Measurements from ENCODE around the gene LARP4B. TPM values are rescaled to one million over a fixed set of nuclear protein-coding genes. Genes with fewer than 3 reads are reported as not detected.

LARP4B gene
- polyA plus RNA-seq, 1 experiment, result 33.5 TPM

DNA sequence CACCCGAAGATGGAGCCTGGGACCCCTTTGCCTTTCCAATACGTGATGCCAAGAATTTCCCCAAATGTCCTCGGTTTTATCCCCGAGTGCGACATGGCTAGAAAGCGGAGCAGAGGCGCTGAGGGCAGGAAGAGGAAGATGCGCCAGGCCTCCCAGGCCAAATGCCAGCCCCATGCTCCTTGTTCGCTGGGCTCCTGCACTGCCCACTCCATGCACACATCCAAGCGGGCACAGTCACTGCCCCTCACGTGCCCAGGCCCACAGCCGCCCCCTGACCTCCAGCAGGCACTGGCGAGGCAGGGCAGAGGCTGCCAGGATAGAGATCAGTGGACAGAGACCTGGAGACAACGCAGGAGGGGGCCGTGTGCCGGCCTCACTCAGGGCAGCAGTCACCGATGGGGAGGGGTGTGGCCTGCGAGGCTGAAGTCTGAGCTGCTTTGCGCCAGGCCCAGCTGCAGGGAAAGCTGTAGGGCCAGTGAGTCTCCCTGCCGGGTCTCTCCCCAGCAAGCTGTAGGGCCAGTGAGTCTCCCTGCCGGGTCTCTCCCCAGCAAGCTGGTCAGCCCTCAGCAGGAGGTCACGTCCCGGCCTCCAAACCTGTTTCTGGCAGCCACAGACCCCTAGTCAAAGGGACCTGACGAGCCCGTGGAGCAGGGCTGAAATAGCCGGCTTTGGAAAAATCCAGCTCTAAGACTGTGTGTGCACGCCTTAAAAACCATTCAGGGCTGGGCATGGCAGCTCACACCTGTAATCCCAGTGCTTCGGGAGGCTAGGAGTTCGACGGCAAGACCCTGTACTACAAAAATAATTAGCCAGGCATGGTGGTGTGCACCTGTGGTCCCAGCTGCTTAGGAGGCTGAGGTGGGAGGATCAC lies 141.4 kb downstream of the LARP4B start:
- no peak overlapping the region for H3K27ac ChIP-seq (ENCODE audit: low read depth, low read length)
- no peak for DNase-seq (ENCODE audit: low read depth, low spot score)
- ChIA-PET CTCF (interaction anchor here (0.6 to 1.3 kb wide), 7 partner anchors 100 to 608 kb away, joined by 3 to 5 read pairs (median 3); partner anchors contain the start of gene DIP2C), POLR2A (no interaction called here)
- H3K4me3 ChIP-seq (ENCODE audit: low read depth, low read length), result no peak overlapping the region
- peaks cover 3% of the 10 kb centered on the region; the same call in 1 of the 2 replicates for H3K9me3 ChIP-seq (ENCODE audit: control insufficient read depth, insufficient read depth, low read length)
- H3K27me3 ChIP-seq (ENCODE audit: control insufficient read depth, insufficient read depth, low read length), result no peaks in the 10 kb centered on the region
- TF ChIP-seq, protein P1, sequence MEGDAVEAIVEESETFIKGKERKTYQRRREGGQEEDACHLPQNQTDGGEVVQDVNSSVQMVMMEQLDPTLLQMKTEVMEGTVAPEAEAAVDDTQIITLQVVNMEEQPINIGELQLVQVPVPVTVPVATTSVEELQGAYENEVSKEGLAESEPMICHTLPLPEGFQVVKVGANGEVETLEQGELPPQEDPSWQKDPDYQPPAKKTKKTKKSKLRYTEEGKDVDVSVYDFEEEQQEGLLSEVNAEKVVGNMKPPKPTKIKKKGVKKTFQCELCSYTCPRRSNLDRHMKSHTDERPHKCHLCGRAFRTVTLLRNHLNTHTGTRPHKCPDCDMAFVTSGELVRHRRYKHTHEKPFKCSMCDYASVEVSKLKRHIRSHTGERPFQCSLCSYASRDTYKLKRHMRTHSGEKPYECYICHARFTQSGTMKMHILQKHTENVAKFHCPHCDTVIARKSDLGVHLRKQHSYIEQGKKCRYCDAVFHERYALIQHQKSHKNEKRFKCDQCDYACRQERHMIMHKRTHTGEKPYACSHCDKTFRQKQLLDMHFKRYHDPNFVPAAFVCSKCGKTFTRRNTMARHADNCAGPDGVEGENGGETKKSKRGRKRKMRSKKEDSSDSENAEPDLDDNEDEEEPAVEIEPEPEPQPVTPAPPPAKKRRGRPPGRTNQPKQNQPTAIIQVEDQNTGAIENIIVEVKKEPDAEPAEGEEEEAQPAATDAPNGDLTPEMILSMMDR (IDR thresholded peaks at IDR 0.05; ENCODE audit: low read depth, low read length), result no peak

DNA sequence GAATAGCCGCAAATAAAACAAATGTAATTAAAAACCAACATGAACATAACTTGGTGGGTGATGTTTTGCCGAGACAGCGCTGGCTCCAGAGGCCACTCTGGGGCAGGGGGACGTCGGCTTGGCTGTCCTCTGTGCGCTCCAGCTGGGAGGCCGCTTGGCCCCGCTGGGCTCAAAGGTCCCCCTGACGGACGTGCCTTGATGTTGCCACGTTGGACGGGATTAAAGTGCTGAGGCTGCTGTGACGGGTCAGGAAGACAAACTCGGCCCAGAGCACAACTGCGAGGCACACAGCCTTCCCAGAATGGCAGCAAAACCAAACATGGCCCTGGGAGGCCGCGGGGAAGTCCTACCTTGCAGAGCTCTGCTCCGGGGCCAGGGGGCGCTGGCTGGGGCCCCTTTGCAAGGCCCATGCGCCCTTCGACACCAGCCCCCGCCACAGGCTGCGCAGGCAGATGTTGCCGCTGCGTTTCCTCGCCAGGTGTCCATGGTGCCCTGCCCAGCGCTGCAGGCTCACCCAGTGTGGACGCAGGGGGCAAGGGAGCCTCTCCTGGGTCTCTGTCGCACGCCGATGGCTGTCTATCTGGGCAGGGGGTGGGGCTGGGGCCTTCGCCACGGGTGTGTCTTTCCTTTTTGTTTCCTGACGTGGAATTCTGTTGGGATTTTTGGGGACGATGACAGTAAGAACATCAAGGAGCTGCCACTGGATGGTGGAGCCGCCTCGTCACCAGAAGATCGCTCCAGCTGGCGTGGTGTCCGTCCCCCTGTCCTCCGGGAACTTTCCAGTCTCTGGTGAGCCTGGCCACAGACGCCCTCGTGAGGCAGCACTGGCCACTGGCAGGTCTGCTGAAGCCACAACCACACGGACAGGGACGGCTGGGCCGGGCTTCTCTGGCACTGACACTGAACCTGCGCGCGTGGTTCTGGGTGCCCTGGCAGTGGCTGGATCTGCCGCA lies 142.4 kb downstream of the LARP4B start:
- peak overlapping the region; percentile 11 for H3K27ac ChIP-seq (ENCODE audit: low read depth, low read length)
- TF ChIP-seq, protein P1 (IDR thresholded peaks at IDR 0.05; ENCODE audit: low read depth, low read length), result peak; percentile 75
- H3K4me3 ChIP-seq (ENCODE audit: low read depth, low read length), result peak overlapping the region; percentile 36; the same call in 1 of the 2 replicates
- peak; percentile 20 for DNase-seq (ENCODE audit: low read depth, low spot score)
- peaks cover 3% of the 10 kb centered on the region; the same call in 1 of the 2 replicates for H3K9me3 ChIP-seq (ENCODE audit: control insufficient read depth, insufficient read depth, low read length)
- ChIA-PET CTCF (interaction anchor here (0.6 to 1.6 kb wide), 7 partner anchors 24 to 607 kb away, joined by 3 to 9 read pairs (median 4); partner anchors contain the start of gene DIP2C), POLR2A (no interaction called here)
- no peaks in the 10 kb centered on the region for H3K27me3 ChIP-seq (ENCODE audit: control insufficient read depth, insufficient read depth, low read length)

DNA sequence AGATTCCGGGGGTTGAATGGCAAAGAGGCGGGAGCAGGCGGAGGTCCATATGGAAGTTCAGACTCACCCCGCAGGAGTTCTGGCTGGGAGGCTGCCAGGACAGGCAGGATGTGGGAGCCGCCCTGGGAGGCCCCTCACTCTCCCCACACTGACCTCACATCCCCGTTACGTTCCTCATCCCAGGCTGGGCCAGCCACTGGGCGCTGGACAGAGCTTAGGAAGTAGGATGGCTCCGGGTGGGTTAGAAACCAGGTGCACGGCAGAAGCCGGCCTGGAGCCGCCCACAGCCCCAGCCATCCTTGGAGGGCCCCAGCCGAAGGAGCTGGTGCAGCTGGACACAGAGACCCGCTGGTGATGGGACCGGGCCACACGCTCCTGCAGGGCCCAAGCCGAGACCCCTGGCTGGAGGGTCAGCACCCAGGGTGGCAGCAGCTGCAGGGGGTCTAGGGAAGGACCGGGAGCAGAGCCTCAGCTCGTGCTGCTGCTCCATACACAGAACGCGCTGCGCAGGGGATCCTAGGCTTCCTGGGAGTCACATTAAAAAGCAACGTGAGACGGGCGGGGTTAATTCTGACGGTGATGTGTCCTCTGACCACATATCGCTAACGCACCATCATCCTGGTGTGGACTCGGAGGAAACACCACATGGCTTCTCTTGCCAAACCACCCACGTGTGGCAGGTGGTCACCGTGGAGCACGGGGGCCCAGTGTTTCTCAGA lies 143.4 kb downstream of the LARP4B start:
- no peak overlapping the region for H3K27ac ChIP-seq (ENCODE audit: low read depth, low read length)
- TF ChIP-seq, protein P1 (IDR thresholded peaks at IDR 0.05; ENCODE audit: low read depth, low read length), result no peak
- CTCF ChIA-PET, result interaction anchor here (1.0 to 1.6 kb wide), 2 partner anchors 25 to 276 kb away, joined by 4 to 9 read pairs; no protein-coding TSS in a partner anchor

DNA sequence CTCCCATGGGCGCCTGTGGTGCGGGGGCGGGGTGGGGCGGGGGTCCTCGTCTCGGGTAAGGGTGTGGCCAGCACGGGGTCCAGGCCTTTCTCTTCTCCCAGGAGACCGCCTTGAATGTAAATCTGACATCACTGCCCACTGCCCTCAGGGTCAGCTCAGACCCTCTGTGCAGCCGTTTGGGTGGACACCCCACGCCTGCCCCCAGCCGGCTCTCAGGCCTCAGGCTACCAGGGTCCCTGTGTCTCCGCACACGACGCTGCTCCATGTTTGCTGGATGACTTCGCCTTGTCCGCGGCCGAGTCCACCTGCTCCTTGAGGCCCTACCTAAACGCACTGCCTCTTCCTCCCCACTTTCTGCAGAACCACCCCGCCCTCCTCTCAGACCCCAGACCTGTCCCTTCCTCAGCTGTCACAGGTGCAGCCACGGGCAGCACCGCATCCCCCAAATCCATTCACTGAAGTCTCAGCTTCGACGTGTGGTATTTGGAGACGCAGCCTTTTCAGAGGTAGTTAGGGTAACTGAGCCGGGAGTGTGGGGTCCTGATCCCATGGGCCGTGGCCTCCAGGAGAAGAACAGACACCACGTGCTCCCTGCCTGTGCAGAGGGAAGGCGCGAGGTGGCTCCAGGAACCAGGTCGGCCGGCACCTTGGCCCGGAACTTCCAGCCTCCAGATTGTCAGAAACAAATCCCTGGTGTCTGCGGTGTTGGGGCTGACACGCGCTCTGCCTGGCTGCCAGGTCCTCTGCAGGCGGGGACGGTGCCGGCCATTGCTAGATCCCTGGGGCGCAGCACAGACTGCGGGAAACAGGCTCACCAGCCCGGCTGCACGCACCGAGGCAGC lies 144.7 kb downstream of the LARP4B start:
- no peak for DNase-seq (ENCODE audit: low read depth, low spot score)
- H3K9me3 ChIP-seq (ENCODE audit: control insufficient read depth, insufficient read depth, low read length), result peaks cover 3% of the 10 kb centered on the region; the same call in 1 of the 2 replicates
- H3K27ac ChIP-seq (ENCODE audit: low read depth, low read length), result no peak overlapping the region
- CTCF ChIA-PET, result interaction anchor here (1.2 kb wide), 1 partner anchor 276 kb away, joined by 5 read pairs; no protein-coding TSS in a partner anchor
- no peaks in the 10 kb centered on the region for H3K27me3 ChIP-seq (ENCODE audit: control insufficient read depth, insufficient read depth, low read length)
- H3K4me3 ChIP-seq (ENCODE audit: low read depth, low read length), result no peak overlapping the region
- TF ChIP-seq, protein P1 (IDR thresholded peaks at IDR 0.05; ENCODE audit: low read depth, low read length), result no peak
- POLR2A ChIA-PET, result no interaction called here

More for the DNA sequence above, 143.4 kb downstream of the LARP4B start:
- Histone ChIP-seq H3K4me3 (ENCODE audit: low read depth, low read length) (no peak overlapping the region), H3K27me3 (ENCODE audit: control insufficient read depth, insufficient read depth, low read length) (no peaks in the 10 kb centered on the region), H3K9me3 (ENCODE audit: control insufficient read depth, insufficient read depth, low read length) (peaks cover 3% of the 10 kb centered on the region; the same call in 1 of the 2 replicates)
- no peak for DNase-seq (ENCODE audit: low read depth, low spot score)
- POLR2A ChIA-PET, result no interaction called here

Data from AG04450 (cell line).